GM12873 (cell line): Measurements from ENCODE around the gene NFATC2.

Experiments used
- CTCF ChIP-seq: IDR thresholded peaks from 2 replicates; pipeline ENCODE4 v1.5.1; 2012; ENCODE audit warnings: low read depth, mild to moderate bottlenecking, moderate library complexity, low read length, control low read depth; ENCODE audit not compliant: insufficient read depth; ENCODE audit errors: missing control alignments

NFATC2 gene

GRCh38 chr20:51505566-51505965 lies 37.0 kb downstream of the NFATC2 start:
- no peak for TF ChIP-seq CTCF

- TF ChIP-seq CTCF, result no peak
Measured at GRCh38 chr20:51503376-51503775, 39.1 kb downstream of the NFATC2 start.

GRCh38 chr20:51500936-51501335 lies 41.6 kb downstream of the NFATC2 start:
- TF ChIP-seq CTCF, result no peak

GRCh38 chr20:51500311-51500710 lies 42.2 kb downstream of the NFATC2 start:
- TF ChIP-seq CTCF, result no peak

- no peak for TF ChIP-seq CTCF
Measured at GRCh38 chr20:51498765-51499540, 43.6 kb downstream of the NFATC2 start.

- TF ChIP-seq CTCF, result no peak
Measured at GRCh38 chr20:51497542-51498467, 44.7 kb downstream of the NFATC2 start.

- TF ChIP-seq CTCF, result no peak
Measured at GRCh38 chr20:51496964-51497363, 45.6 kb downstream of the NFATC2 start.
